DOHH2 (cell line): ENCODE results near the gene RAP2A.

Experiments
- H3F3A ChIP-seq: fragments of 200-600 bp; sonication (generic), shearing (Covaris generic); 2 replicates; pipeline ENCODE4 v1.6.0; 2016; ENCODE audit warnings: antibody characterized with exemption, mild to moderate bottlenecking; ENCODE audit not compliant: control insufficient read depth, insufficient read depth
- H3K27ac ChIP-seq: fragments of 200-600 bp; sonication (generic); 2 replicates; pipeline ENCODE4 v1.5.1; 2014; ENCODE audit warnings: low read depth, mild to moderate bottlenecking, low read length, moderate library complexity
- H3K27me3 ChIP-seq: fragments of 200-600 bp; sonication (generic); 2 replicates; pipeline ENCODE4 v1.6.1; 2014; ENCODE audit warnings: mild to moderate bottlenecking, low read length, mixed read lengths; ENCODE audit not compliant: control insufficient read depth
- H3K36me3 ChIP-seq: fragments of 200-600 bp; sonication (generic); 2 replicates; pipeline ENCODE4 v1.6.1; 2014; ENCODE audit warnings: mild to moderate bottlenecking, low read length, moderate library complexity, mixed read lengths; ENCODE audit not compliant: control insufficient read depth
- H3K4me1 ChIP-seq: fragments of 200-600 bp; sonication (generic); 2 replicates; pipeline ENCODE4 v1.6.1; 2014; ENCODE audit warnings: mild to moderate bottlenecking, low read length, mixed read lengths; ENCODE audit not compliant: control insufficient read depth
- H3K4me2 ChIP-seq: fragments of 200-600 bp; sonication (generic); 2 replicates; pipeline ENCODE4 v1.6.0; 2014; ENCODE audit warnings: mild to moderate bottlenecking, low read length, moderate library complexity
- H3K4me3 ChIP-seq: fragments of 200-600 bp; sonication (generic); 2 replicates; pipeline ENCODE4 v1.5.1; 2014; ENCODE audit warnings: mild to moderate bottlenecking, low read length, mixed read lengths
- H3K79me2 ChIP-seq: fragments of 200-600 bp; sonication (generic); 2 replicates; pipeline ENCODE4 v1.6.1; 2014; ENCODE audit warnings: mild to moderate bottlenecking, low read length, mixed read lengths; ENCODE audit not compliant: control insufficient read depth
- H3K9me2 ChIP-seq: fragments of 200-600 bp; sonication (generic); replicated peaks from 2 replicates; pipeline ENCODE4 v1.6.1; 2014; ENCODE audit warnings: mild to moderate bottlenecking, low read length, mixed read lengths; ENCODE audit not compliant: control insufficient read depth
- H3K9me3 ChIP-seq: fragments of 200-600 bp; sonication (generic); 2 replicates; pipeline ENCODE4 v1.6.1; 2014; ENCODE audit warnings: antibody characterized with exemption, low read length, mixed read lengths; ENCODE audit not compliant: control insufficient read depth, insufficient read depth
- H4K20me1 ChIP-seq: fragments of 200-600 bp; sonication (generic); 2 replicates; pipeline ENCODE4 v1.6.0; 2014; ENCODE audit warnings: low read depth, mild to moderate bottlenecking, antibody characterized with exemption, low read length, moderate library complexity; ENCODE audit not compliant: control insufficient read depth, insufficient read depth
- CTCF ChIP-seq: fragments of 200-600 bp; sonication (generic); IDR thresholded peaks from one replicate; pipeline ENCODE4 v1.5.1; 2014; ENCODE audit warnings: antibody characterized with exemption, mild to moderate bottlenecking, low read depth, low read length; ENCODE audit not compliant: poor library complexity, severe bottlenecking
- EZH2phosphoT487 ChIP-seq: fragments of 200-600 bp; sonication (generic); IDR thresholded peaks from 2 replicates; pipeline ENCODE4 v1.6.1; 2017; ENCODE audit warnings: borderline replicate concordance, mild to moderate bottlenecking, antibody characterized with exemption, low read length, moderate library complexity, mixed read lengths

Gene RAP2A

GRCh38 chr13:97464561-97464960 is 30.6 kb downstream of the RAP2A start:
- H4K20me1 ChIP-seq = no peaks in the 10 kb centered on the region
- no peak overlapping the region for H3K4me2 ChIP-seq
- H3K4me3 ChIP-seq = no peak overlapping the region
- H3K36me3 ChIP-seq = peaks cover 6% of the 10 kb centered on the region; the same call in 1 of the 2 replicates
- H3K9me3 ChIP-seq = no peaks in the 10 kb centered on the region
- no peaks in the 10 kb centered on the region for H3K9me2 ChIP-seq
- no peaks in the 10 kb centered on the region for H3K4me1 ChIP-seq
- H3K79me2 ChIP-seq = no peaks in the 10 kb centered on the region
- no peak overlapping the region for H3K27ac ChIP-seq
- no peaks in the 10 kb centered on the region for H3F3A ChIP-seq
- TF ChIP-seq CTCF (no peak), EZH2phosphoT487 (no peak)
- no peaks in the 10 kb centered on the region for H3K27me3 ChIP-seq

- Histone ChIP-seq H3K9me3 (no peaks in the 10 kb centered on the region), H3K79me2 (no peaks in the 10 kb centered on the region), H3K4me3 (no peak overlapping the region), H3K36me3 (peaks cover 6% of the 10 kb centered on the region; the same call in 1 of the 2 replicates), H3K27me3 (no peaks in the 10 kb centered on the region), H3K4me2 (no peak overlapping the region), H4K20me1 (no peaks in the 10 kb centered on the region), H3K9me2 (no peaks in the 10 kb centered on the region), H3K27ac (no peak overlapping the region), H3K4me1 (no peaks in the 10 kb centered on the region), H3F3A (no peaks in the 10 kb centered on the region)
- TF ChIP-seq CTCF (no peak), EZH2phosphoT487 (no peak)
Observed at GRCh38 chr13:97466722-97467121, 32.8 kb downstream of the RAP2A start.

- TF ChIP-seq CTCF = no peak
- no peak for TF ChIP-seq EZH2phosphoT487
- Histone ChIP-seq H3K27ac (no peak overlapping the region), H3K4me2 (no peak overlapping the region), H3K4me1 (peaks cover 4% of the 10 kb centered on the region; the same call in 1 of the 2 replicates), H3K9me2 (no peaks in the 10 kb centered on the region), H4K20me1 (no peaks in the 10 kb centered on the region), H3K27me3 (no peaks in the 10 kb centered on the region), H3F3A (no peaks in the 10 kb centered on the region), H3K36me3 (peaks cover 6% of the 10 kb centered on the region; the same call in 1 of the 2 replicates), H3K4me3 (no peak overlapping the region), H3K79me2 (no peaks in the 10 kb centered on the region), H3K9me3 (no peaks in the 10 kb centered on the region)
Observed at GRCh38 chr13:97468331-97468730, 34.4 kb downstream of the RAP2A start.

- Histone ChIP-seq H3K4me2 (no peak overlapping the region), H3K9me3 (no peaks in the 10 kb centered on the region), H3K27me3 (no peaks in the 10 kb centered on the region), H3F3A (no peaks in the 10 kb centered on the region), H3K4me1 (peaks cover 4% of the 10 kb centered on the region; the same call in 1 of the 2 replicates), H3K4me3 (no peak overlapping the region), H3K9me2 (no peaks in the 10 kb centered on the region), H3K27ac (no peak overlapping the region), H3K36me3 (no peaks in the 10 kb centered on the region), H3K79me2 (no peaks in the 10 kb centered on the region), H4K20me1 (no peaks in the 10 kb centered on the region)
- TF ChIP-seq EZH2phosphoT487 (no peak), CTCF (no peak)
Observed at GRCh38 chr13:97471711-97472110, 37.7 kb downstream of the RAP2A start.
